Parathyroid adenoma (tissue), 2 donors: ENCODE data around the gene CHRNA7.

ENCODE experiments used
- H2AFZ ChIP-seq: fragments of 300-600 bp; sonication (generic); one replicate; pipeline ENCODE4 v1.7.0; 2017; ENCODE audit warnings: antibody characterized with exemption, mild to moderate bottlenecking
- H3K27ac ChIP-seq: fragments of 300-600 bp; sonication (generic); one replicate; pipeline ENCODE4 v1.7.0; 2017
- H3K27me3 ChIP-seq: fragments of 300-600 bp; sonication (generic); one replicate; pipeline ENCODE4 v1.7.0; 2017; ENCODE audit warnings: low read length; ENCODE audit not compliant: control insufficient read depth, insufficient read depth
- H3K36me3 ChIP-seq: fragments of 300-600 bp; sonication (generic); one replicate; pipeline ENCODE4 v1.7.0; 2017; ENCODE audit warnings: low read length; ENCODE audit not compliant: control insufficient read depth, insufficient read depth
- H3K4me1 ChIP-seq: fragments of 300-600 bp; sonication (generic); one replicate; pipeline ENCODE4 v1.7.0; 2017; ENCODE audit warnings: control low read depth
- H3K4me2 ChIP-seq: fragments of 300-600 bp; sonication (generic); one replicate; pipeline ENCODE4 v1.7.0; 2017; ENCODE audit warnings: low read length
- H3K4me3 ChIP-seq: fragments of 300-600 bp; sonication (generic); one replicate; pipeline ENCODE4 v1.7.0; 2017; ENCODE audit warnings: low read depth, low read length
- H3K79me2 ChIP-seq: fragments of 300-600 bp; sonication (generic); one replicate; pipeline ENCODE4 v1.7.0; 2017; ENCODE audit warnings: control low read depth
- H3K9ac ChIP-seq: fragments of 300-600 bp; sonication (generic); one replicate; pipeline ENCODE4 v1.7.0; 2017; ENCODE audit warnings: mild to moderate bottlenecking
- H3K9me3 ChIP-seq: fragments of 300-600 bp; sonication (generic); one replicate; pipeline ENCODE4 v1.7.0; 2017; ENCODE audit warnings: low read length; ENCODE audit not compliant: control insufficient read depth
- CTCF ChIP-seq: fragments of 300-600 bp; sonication (generic); IDR thresholded peaks from one replicate; pipeline ENCODE4 v1.7.0; 2017; ENCODE audit warnings: antibody characterized with exemption, mild to moderate bottlenecking
- donor health status: primary hyperparathyroidism.

Gene CHRNA7

GRCh38 chr15:32120577-32121383 is 90.5 kb downstream of the CHRNA7 start:
- no peak overlapping the region for H2AFZ ChIP-seq
- TF ChIP-seq CTCF, result no peak
- no peaks in the 10 kb centered on the region for H3K27me3 ChIP-seq
- no peak overlapping the region for H3K4me3 ChIP-seq
- H3K9ac ChIP-seq, result no peak overlapping the region
- H3K4me2 ChIP-seq, result no peak overlapping the region
- H3K79me2 ChIP-seq, result no peaks in the 10 kb centered on the region
- no peaks in the 10 kb centered on the region for H3K9me3 ChIP-seq
- H3K4me1 ChIP-seq, result no peaks in the 10 kb centered on the region
- no peaks in the 10 kb centered on the region for H3K36me3 ChIP-seq
- no peak overlapping the region for H3K27ac ChIP-seq

GRCh38 chr15:32121384-32121695 is 91.0 kb downstream of the CHRNA7 start:
- H3K79me2 ChIP-seq, result no peaks in the 10 kb centered on the region
- H3K9ac ChIP-seq, result no peak overlapping the region
- H3K27me3 ChIP-seq, result no peaks in the 10 kb centered on the region
- no peaks in the 10 kb centered on the region for H3K4me1 ChIP-seq
- no peak overlapping the region for H2AFZ ChIP-seq
- H3K4me3 ChIP-seq, result no peak overlapping the region
- no peak for TF ChIP-seq CTCF
- no peaks in the 10 kb centered on the region for H3K9me3 ChIP-seq
- no peak overlapping the region for H3K27ac ChIP-seq
- no peak overlapping the region for H3K4me2 ChIP-seq
- H3K36me3 ChIP-seq, result no peaks in the 10 kb centered on the region

GRCh38 chr15:32122013-32122412 is 91.7 kb downstream of the CHRNA7 start:
- H3K9ac ChIP-seq, result no peak overlapping the region
- H3K79me2 ChIP-seq, result no peaks in the 10 kb centered on the region
- no peak overlapping the region for H3K4me3 ChIP-seq
- H3K9me3 ChIP-seq, result no peaks in the 10 kb centered on the region
- no peak for TF ChIP-seq CTCF
- H2AFZ ChIP-seq, result no peak overlapping the region
- no peaks in the 10 kb centered on the region for H3K27me3 ChIP-seq
- H3K4me1 ChIP-seq, result no peaks in the 10 kb centered on the region
- no peaks in the 10 kb centered on the region for H3K36me3 ChIP-seq
- H3K27ac ChIP-seq, result no peak overlapping the region
- no peak overlapping the region for H3K4me2 ChIP-seq

GRCh38 chr15:32123473-32123872 is 93.2 kb downstream of the CHRNA7 start:
- Histone ChIP-seq H3K27me3 (no peaks in the 10 kb centered on the region), H3K4me2 (no peak overlapping the region), H3K4me1 (no peaks in the 10 kb centered on the region), H3K9ac (no peak overlapping the region), H2AFZ (no peak overlapping the region), H3K79me2 (no peaks in the 10 kb centered on the region), H3K36me3 (no peaks in the 10 kb centered on the region), H3K4me3 (no peak overlapping the region), H3K27ac (no peak overlapping the region), H3K9me3 (no peaks in the 10 kb centered on the region)
- no peak for TF ChIP-seq CTCF

- Histone ChIP-seq H3K4me1 (no peaks in the 10 kb centered on the region), H3K9me3 (no peaks in the 10 kb centered on the region), H3K9ac (no peak overlapping the region), H2AFZ (no peak overlapping the region), H3K36me3 (no peaks in the 10 kb centered on the region), H3K4me2 (no peak overlapping the region), H3K27ac (no peak overlapping the region), H3K27me3 (no peaks in the 10 kb centered on the region), H3K79me2 (no peaks in the 10 kb centered on the region), H3K4me3 (no peak overlapping the region)
- TF ChIP-seq CTCF, result no peak
Measured at GRCh38 chr15:32124726-32125125, 94.4 kb downstream of the CHRNA7 start.
